Activated CD8-positive, alpha-beta memory T cell treated with anti-CD3 and anti-CD28 coated beads, Interleukin-2, amount 50 U/mL, for 24 hours (primary cell): ENCODE data around the gene UBXN10.
A peak's percentile ranks its signal among the peaks of the same experiment; 100 is the strongest.

ENCODE experiments used
- DNase-seq: peaks from one replicate; pipeline ENCODE4 v3.0.0-alpha.2; 2020; ENCODE audit errors: extremely low read depth

The UBXN10 gene

DNA sequence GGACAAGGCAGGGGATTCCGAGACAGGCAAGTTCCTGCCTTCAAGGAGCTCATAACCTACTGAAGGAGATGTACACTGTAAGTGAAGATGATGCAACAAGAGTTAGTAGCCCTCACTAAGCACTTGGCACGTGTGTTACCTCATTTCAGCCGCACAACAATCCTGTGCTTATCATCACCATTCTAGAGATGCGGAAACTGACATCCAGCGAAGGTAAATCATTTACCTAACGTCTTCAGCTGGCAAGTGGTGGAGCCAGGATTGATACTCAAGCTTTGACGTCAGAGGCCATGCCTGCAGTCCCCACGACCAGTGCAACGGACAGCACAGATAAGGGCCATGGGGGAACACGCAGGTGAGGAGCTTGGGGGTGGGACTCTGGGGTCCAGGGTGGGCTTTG is 2.9 kb upstream of the UBXN10 start:
- DNase-seq: no peak

DNA sequence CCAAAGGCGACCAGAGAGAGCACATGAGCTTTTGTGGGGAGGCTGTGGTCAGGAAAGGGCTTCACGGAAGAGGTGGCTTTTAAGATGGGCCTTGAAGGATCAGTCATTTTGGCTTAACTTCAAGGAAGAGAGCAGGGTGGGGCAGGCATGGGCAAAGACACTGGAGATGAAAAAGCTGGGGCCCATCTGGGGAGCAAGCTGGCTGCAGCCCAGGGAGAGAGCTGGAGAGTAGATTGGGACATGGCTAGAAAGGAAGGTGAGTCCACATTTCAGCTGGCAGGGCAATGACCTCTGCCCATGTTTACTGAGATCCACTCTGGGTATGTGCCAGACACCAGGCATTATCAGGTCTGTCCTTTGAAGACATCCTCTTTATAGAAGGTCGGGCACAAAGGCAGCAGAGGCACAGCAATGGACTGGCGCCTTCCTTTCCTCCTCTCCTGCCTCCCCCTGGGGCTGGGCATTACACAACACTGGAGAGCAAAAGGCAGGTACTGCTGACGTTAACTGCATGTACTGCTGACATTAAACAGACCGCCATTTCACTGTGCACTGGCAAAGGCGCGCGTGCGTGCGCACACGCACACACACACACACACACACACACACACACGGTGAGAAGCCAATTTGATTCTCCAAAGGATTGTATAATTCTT is 2.2 kb upstream of the UBXN10 start:
- DNase-seq: no peak

DNA sequence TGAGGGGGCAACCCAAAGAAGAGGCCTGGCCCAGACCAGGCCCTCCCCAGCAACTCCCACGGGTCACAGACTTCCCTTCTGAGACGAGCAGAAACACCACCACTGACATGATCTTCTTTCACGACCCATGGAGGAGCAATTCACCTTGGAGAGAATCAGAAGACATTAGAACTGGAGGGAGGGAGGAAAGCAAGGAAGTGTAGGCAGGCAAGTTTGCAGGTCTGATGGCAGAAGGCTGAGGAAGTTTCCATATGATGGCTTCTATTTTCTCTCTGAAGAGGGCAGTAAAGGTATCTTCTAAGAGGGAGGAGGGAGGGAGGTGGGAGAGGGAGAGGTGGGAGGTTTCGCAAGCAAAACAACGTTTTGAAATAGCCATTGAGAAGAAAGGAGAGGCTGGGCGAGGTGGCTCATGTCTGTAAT is 1.4 kb upstream of the UBXN10 start:
- DNase-seq: no peak

DNA sequence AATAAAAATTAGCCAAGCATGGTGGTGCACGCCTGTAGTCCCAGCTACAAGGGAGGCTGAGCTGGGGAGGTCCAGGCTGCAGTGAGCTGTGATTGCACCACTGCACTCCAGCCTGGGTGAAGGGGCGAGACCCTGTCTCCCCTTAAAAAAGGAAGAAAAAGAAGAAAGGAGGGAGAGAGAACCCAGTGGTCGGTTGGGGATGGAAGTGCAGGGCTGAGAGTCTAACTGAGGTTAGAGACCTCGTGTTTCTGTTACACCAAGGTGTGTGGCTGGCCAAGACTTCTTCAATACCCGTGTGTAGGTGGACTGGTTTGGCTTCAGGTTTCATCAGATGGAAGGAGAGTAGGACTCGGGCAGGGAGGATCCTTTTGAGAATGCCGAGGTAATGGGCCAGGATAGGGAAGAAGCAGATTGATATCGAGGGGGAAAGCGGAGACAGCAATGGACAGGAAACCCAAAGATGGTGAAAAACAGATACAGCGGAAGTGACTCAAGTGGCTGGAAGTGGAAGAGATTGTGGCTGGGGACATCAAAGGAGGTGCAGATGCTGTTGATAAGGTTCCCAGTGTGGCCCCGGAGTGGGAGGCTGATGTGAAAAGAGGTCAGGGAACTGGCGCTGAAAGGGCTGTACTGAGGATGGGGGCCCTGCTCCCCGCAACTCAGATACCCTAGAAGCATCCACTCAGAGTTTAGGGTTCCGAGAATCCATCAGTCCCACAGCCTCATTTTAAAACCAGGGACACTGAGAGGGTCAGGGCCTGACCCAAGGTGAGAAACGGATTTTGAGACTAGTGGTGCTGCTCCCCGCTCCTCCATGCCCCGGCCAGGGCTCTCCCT is 681 bp upstream of the UBXN10 start:
- peak; percentile 27 for DNase-seq

DNA sequence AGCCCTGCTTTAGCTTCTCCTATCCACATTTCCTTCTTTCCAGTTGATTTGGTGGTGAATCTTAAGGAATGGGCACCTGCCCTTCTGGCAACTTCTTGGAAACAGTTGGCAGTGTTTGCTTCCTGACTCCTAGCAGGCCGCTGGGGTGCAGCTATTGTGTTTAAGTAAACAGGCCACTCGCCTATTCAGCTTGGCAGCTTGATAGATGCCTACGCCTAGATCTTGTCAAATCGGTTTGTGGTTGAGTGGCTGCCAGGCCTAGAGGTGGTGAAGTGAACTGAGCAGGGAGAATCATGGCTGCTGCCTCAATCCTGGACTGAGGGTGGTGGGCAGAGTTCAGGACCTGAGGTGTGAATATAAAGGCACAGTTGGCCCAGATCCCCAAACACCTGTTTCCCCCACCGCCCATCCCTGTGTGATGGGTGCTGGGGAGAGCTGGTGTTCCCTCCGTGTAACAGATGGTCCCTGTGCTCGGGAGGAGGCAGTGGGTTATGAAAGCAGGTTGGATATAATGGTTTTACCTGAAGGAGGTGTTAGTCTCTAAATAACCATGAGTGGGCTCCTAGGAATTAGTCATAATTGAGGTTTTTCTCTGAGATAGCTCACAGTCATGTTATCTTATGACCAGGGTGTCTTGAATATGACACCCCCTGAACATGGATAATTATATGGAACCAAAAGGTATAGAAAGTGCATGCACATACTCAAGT is 1.4 kb downstream of the UBXN10 start:
- no peak for DNase-seq

DNA sequence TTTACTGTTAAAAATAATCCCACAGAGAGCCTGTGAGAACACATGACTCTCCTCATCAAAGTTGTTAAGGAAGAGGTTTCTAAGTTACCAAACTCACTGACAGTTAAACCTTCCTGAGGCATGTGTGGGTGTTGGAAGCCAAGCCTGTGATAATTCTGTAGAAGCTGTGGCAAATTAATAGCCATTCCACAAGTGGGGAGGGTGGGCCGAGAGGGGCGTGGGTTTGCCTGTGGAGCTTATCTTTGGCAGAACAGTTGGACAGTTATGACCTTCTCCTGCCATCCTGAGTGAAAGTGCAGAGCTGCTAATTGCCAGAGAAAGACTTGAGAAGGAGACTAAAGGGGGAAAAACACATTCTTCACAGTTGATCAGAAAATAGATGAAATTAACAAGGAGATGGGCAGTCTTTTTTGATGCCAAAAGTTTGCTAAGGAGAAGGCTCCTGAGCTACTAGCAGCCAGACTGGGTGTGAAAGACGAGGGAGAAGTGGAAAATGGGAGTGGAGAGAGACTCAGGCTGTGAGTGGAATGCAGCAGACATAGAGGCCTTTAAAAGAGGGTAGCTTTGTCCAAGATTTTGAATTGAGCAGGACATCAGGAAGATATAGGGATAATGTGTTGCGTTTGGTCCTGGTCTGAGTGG is 2.0 kb downstream of the UBXN10 start:
- DNase-seq: no peak

DNA sequence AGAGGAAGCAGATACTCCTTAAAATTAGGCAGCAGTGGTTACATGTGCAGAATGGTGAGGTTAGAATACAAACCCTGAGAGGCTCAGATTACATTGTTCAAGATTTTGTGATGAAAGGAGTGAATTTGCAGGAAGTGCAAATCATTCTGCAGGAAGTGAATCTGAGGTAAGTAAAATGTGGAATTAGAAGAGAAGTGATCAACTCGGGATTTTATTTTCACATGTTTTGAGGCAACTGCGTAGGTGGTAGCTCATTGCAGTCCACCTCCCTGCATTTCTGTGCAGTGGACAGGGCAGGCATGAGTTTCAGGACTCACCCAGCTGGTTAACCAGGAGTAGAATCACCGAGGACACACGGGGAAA is 2.5 kb downstream of the UBXN10 start:
- DNase-seq: no peak

DNA sequence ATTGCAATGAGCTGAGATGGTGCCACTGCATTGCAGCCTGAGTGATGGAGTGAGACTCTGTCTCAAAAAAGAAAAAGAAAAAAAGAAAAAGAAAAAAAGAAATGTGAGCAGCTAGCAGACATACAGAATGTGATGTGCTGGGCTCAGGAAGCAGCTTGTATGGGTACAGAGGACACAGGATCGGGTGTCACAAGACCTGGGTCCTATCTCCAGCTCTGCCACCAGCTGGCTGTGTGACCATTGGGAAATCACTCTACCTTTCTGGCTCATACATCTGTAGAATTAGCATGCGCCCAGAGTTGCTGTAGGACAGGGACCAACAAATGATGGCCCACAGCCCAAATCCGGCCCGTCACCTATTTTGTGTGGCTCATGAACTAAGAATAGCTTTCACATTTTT is 3.8 kb downstream of the UBXN10 start:
- DNase-seq: no peak

DNA sequence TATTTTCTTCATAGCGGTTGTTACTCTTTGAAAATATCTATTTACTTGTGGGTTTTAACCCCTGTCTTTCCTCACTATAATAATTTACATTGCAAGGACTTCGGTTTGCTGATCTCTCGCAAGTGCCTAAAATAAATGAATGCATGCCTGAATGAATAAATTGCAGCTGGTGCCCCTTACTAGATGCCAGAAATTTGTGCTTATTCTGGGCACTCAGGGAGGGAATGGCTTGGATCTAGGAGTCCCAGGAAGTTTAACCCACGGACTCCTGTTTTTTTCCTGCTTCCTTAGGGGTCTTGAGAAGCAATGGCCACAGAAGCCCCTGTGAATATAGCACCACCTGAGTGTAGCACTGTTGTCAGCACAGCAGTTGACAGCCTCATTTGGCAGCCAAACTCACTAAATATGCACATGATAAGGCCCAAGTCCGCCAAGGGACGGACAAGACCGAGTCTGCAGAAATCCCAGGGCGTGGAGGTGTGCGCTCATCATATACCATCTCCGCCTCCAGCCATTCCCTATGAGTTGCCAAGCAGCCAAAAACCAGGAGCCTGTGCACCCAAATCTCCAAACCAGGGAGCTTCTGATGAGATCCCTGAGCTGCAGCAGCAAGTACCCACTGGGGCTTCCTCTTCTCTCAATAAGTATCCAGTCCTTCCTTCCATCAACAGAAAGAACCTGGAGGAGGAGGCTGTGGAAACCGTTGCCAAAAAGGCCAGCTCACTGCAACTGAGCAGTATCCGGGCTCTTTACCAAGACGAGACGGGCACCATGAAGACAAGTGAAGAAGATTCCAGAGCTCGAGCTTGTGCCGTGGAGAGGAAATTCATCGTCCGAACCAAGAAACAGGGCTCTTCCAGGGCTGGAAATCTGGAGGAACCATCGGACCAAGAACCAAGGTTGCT is 4.6 kb downstream of the UBXN10 start:
- no peak for DNase-seq

DNA sequence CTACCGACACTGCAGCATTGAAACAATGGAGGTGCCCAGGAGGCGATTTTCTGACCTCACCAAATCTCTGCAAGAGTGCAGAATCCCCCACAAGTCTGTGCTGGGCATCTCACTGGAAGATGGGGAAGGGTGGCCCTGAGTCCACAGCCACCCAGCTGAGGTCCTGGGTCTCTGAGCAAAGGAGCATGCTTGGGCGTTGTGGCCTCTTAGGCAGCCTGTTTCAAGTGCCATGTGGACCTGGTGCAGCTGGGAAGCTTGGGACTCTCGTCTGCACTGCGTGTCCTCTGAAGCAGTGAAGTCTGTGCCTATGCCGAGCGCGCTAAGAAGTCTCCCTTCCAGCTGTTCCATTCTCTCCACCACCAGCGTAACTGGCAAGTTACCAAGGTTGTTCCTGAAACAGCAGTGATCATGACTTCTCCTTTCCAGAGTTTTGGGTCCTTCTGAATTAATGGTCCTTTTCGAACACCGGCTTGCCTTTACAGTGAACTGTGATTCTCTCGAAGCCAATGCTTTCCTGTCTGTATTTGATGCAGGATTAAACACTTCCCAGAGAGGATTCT is 5.5 kb downstream of the UBXN10 start:
- DNase-seq: no peak

DNA sequence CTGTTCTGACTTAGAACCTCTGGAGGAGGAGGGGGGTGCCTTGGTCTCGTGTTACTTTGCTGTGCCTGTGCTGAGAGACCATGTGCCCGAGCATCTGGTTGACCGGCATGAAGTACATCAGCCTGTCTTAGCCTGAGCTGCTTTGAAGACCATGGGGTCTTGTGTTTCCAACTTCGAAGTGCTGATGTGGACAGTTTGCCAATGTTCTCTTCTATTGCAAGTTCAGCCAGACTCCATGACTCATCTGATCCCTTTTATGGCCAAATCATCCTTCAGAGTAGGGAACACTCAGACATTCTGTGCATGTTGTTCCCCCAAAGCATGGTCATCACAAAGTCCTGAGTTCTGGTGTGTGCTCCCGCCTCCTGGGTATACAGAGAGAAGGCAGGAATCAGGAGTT is 6.5 kb downstream of the UBXN10 start:
- DNase-seq: no peak

DNA sequence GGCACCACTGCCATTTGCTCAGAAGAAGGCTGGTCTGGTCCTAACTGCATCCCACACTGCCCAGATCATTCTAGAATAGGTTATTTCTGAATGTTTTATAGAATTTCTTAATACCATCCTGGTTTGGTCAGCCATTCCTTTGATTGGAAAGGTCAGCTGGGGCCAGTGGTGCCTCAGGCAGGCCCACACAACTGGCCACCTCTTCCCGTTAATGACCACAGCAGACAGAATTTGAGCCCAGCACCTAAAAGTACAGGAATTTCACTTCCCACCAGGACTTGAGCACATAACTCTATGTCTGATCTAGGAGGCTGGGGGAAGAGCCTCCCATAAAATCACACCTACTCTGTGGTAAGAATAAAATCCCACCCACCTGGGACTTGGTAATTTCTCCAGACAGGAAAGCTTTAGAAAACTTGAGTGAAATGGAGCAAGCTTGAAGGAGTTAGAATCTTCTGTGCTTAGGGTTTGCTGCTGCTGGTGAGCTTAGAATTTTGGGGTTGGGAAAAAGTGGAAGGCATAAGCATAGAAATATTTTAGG is 7.0 kb downstream of the UBXN10 start:
- no peak for DNase-seq

DNA sequence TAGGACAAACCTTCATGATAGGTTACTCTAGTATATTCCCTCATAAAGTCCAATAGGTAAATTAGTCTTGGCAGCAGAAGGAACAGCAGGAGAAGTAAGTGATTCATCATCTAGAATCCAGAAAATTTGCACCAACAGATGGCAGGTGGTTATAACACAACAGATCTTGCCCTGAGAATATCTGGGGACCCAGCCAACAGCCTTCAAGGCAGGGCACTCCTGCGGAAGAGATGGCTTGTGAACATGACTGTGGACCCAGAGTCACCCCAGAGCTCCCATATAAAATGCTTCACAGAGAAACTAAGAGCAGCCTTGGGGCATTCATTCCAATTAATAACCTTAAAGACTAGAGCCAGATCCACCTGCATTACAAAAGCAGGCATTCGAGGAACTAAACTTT is 8.3 kb downstream of the UBXN10 start:
- no peak for DNase-seq

DNA sequence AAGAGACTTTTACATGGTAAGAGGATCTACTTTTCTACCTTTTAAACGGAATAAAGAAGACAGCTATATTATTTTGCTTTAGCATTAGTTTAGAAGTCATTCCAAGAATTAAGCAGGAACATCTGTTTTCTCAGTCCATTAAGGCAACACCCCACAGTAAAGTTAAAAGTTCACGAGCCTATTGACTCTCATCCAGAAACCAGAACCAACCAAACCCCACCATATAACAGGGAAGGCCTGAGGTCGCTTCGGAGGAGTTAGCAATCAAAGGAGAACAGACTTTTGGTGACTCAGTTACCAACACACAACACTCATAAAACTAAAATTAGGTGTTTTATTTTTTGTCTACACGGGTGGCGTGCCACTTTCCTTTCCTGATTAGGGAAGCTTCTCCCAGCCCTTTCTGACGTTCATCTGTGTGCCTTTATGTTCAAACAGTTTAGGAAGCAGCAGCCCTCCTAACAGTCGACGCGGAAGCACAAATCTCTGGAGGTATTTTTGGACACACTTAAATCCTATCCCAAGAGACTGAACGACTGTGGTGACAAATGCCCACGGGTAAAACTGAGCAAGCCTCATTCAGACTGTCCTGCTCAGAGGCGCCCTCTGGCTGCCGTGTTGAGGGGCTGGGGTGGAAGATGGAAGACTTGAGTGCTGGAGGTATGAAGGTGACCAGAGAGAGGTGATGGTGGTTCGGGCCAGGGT is 9.0 kb downstream of the UBXN10 start:
- peak; percentile 32 for DNase-seq

DNA sequence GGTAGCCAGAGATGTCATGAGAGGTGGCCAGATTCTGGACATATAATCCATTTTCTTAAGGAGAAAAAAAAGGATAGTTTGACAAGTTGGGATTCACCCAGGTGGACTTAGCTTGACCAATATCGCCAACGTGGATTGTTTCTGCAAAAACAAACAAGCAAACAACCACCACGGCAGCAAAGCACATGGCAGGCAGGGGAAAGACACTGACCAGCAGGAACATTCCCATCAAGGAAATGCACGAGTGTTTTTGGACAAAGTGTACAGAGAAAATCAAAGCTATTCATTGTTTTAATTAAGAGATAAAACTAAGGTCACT is 9.5 kb downstream of the UBXN10 start:
- DNase-seq: no peak

DNA sequence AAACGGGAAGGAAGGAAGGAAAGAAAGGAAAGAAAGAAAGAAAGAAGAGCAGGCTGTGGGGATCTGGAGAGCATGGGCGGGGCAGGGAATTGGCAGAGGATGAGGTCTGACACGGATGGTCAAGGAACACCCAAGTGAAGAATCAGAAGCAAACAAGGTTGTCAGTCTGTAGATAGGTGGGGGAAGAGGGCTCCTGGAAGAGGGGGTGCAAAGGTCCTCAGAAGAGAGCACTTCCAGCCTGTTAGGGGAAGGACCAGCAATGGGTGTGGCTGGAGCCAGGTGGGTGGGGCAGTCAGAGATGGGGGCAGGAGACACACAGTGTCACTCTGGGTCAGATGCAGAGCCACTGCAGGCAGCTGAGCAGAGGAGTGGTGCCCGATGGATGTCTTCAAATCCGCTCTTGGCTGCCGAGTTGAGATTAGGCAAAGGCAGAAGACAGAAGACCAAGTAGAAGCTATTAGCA is 11.5 kb downstream of the UBXN10 start:
- DNase-seq: no peak

DNA sequence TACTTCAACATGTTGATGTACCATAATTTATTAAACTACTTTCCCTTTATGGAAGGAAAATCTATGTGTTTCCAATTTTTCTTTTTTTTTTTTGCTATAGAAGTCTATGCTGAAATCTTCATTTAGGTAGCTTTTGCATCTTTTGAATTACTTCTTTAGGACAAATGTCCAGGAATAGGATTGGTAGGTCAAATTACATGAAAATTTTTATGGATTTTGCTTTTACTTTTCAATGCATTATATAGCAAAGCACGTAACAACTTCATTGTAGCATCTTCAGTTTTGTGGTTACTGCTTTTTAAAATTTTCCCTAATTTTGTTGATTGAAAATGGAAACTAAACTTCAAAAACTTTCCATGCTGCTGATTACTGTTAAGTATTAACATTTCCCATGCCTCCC is 12.4 kb downstream of the UBXN10 start:
- no peak for DNase-seq

DNA sequence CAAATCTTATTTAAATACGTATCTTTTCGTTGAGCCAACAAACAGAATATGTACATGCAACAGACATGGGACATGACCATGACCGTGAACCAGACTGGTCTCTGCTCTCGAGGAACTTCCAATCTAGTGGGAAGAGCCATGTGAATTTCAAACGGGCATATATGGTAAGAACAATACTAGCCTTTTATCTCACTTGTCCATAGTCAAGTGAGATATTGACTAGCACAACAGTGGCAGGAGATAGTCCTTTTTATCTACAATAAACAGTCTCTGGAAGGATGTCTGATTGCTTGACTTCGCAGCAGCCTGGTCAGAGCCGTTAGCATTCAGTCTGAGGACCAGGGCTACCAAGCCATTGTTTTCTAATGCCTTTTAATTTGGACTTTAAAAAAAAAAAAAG is 13.0 kb downstream of the UBXN10 start:
- DNase-seq: no peak

DNA sequence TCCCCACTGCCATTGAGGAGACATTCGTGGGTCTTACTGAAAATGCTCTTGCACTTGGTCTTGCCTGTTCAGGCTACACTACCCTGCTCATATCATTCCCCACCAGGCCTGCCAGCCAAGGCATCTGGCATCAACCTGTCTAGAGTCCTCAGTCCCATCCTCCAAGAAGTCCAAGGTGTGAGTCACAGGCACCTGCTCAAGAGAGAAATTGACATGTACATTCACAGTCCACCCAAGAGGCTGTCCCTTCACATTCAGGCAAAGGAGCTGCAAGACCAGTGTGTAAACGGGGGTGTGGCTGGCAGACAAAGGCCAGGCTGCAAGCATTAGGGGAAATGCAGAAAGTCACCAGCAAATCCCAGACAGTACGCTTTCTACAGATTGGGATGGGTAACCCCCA is 13.5 kb downstream of the UBXN10 start:
- DNase-seq: no peak

DNA sequence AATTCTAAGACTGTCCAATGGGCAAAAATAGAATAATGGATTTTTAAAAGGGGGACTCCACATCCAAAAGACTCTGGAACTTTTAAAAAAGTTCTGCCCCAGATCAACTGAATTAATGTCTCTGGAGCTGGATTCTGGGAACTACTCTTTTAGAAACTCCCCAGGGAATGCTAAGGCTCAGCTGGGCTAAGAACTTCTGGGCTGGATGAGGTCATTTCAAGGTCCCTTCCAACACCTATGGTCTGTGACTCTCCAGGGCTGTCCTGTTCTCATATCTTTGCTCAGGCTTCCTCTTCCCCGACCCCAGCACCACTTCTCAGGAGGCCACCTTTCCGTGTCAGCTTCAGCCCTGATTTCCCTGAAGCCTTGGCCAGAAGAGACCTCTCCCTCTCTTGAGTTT is 13.9 kb downstream of the UBXN10 start:
- DNase-seq: no peak
